Gastrocnemius medialis (tissue), 4 donors: ENCODE measurements around the gene UNK. TPM values are rescaled to one million over a fixed set of nuclear protein-coding genes. Genes with fewer than 3 reads are reported as not detected.

Source experiments
- ATAC-seq, 2 donors: fragments of 150-250 bp; one replicate each; pipeline ENCODE4 v1.9.1; 2016
- DNase-seq, 2 donors: peaks; one replicate each; pipeline ENCODE4 v3.0.0-alpha.2; 2019
- H3K27ac ChIP-seq, 4 donors: fragments of 200-600 bp; sonication (generic); 1 replicate in 1 of 4; 2 replicates in 3 of 4; pipeline ENCODE4 v1.5.1; 2016 to 2018; ENCODE audit warnings: mild to moderate bottlenecking in 2 of 4, moderate library complexity in 1 of 4
- H3K27me3 ChIP-seq, 3 donors: fragments of 200-600 bp; sonication (generic) in 2 of 3; 1 replicate in 1 of 3; 2 replicates in 2 of 3; pipeline versions ENCODE4 v1.5.1 to v1.6.0; 2016 to 2019; ENCODE audit warnings: mild to moderate bottlenecking in 1 of 3, moderate library complexity in 1 of 3
- H3K36me3 ChIP-seq, 2 donors: fragments of 200-600 bp; sonication (generic) in 1 of 2; one replicate each; pipeline ENCODE4 v1.5.1; 2017 to 2018
- H3K4me1 ChIP-seq, 2 donors: fragments of 200-600 bp; sonication (generic) in 1 of 2; one replicate each; pipeline ENCODE4 v1.5.1; 2016 to 2017; ENCODE audit warnings: mild to moderate bottlenecking in 2 of 2
- H3K4me3 ChIP-seq, 4 donors: fragments of 200-600 bp; sonication (generic) in 3 of 4; 1 replicate in 1 of 4; 2 replicates in 3 of 4; pipeline ENCODE4 v1.5.1; 2016 to 2019; ENCODE audit warnings: mild to moderate bottlenecking in 2 of 4
- H3K9me3 ChIP-seq, 3 donors: fragments of 200-600 bp; sonication (generic) in 2 of 3; 1 replicate in 1 of 3; 2 replicates in 2 of 3; pipeline ENCODE4 v1.5.1; 2016 to 2019
- POLR2A ChIP-seq, 2 donors: fragments of 450-650 bp; IDR thresholded peaks; one replicate each; pipeline ENCODE4 v1.6.1; 2017; ENCODE audit warnings: antibody characterized with exemption in 2 of 2, mild to moderate bottlenecking in 2 of 2, moderate library complexity in 2 of 2
- in situ Hi-C, 4 donors: fragments of 200-750 bp; cut with MboI; loops; one replicate each; pipeline versions ENCODE4 v1.15.0 to v1.8.0; 2017; ENCODE audit warnings: low sequenced_read_pairs in 4 of 4
- intact Hi-C: fragments of 100-400 bp; cut with DNase I; formaldehyde crosslinking; loops from one replicate; pipeline ENCODE4 v1.15.1; 2023; ENCODE audit warnings: low total_unique reads
- total RNA-seq, 4 donors: library from RNA; depleted of rRNA; stranded (reverse); fragments of >200 nt; gene quantifications; one replicate each; pipeline versions ENCODE4 v1.1.0 to v1.2.3, GENCODE V29; 2016
- TF ChIP-seq, protein P1 (sequence below), 5 experiments: fragments of 450-650 bp in 3 of 5; fragments of 200-600 bp in 2 of 5; sonication (generic) in 2 of 5; IDR thresholded peaks in 4 of 5; conservative IDR thresholded peaks in 1 of 5; 1 replicate in 4 of 5; 2 replicates in 1 of 5; pipeline ENCODE4 v1.5.1; 2016 to 2019; ENCODE audit warnings: antibody characterized with exemption in 5 of 5, mild to moderate bottlenecking in 3 of 5, moderate library complexity in 3 of 5

UNK gene, protein sequence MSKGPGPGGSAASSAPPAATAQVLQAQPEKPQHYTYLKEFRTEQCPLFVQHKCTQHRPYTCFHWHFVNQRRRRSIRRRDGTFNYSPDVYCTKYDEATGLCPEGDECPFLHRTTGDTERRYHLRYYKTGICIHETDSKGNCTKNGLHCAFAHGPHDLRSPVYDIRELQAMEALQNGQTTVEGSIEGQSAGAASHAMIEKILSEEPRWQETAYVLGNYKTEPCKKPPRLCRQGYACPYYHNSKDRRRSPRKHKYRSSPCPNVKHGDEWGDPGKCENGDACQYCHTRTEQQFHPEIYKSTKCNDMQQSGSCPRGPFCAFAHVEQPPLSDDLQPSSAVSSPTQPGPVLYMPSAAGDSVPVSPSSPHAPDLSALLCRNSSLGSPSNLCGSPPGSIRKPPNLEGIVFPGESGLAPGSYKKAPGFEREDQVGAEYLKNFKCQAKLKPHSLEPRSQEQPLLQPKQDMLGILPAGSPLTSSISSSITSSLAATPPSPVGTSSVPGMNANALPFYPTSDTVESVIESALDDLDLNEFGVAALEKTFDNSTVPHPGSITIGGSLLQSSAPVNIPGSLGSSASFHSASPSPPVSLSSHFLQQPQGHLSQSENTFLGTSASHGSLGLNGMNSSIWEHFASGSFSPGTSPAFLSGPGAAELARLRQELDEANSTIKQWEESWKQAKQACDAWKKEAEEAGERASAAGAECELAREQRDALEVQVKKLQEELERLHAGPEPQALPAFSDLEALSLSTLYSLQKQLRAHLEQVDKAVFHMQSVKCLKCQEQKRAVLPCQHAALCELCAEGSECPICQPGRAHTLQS
- 10 to 100 TPM; 10.4 to 19.2 (median 13.1) TPM for total RNA-seq

DNA sequence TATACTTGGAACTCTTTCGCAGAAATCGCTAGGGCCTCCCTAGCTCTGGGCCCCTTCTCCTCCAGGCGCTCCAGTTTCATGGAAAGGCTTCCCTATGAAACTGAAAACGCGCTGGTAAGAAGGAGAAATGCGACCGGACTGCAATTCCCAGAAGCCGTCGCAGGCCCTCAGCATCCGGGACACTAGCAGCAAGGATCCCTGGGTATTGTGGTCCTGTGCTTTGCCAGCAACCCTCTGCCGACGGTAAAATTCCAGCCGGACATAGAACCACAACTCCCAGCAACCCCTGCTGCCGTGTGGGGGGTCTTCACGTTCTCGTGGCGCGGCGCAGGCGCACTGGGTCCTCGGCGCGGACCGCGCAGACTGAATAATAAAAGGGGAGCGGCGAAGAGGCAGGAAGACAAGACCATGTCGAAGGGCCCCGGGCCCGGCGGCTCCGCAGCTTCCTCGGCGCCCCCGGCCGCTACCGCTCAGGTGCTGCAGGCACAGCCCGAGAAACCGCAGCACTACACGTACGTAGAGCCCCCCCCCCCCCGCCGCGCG is at the start of gene UNK:
UNK (plus strand) TSS at position 334 of the 543 bp plus-strand sequence; CDS start at position 409, 75 bp downstream.
- Histone ChIP-seq H3K4me3 (peak within 1 kb of the TSS; percentile 74 to 87 (median 86)), H3K27ac (peak within 1 kb of the TSS; percentile 98 to 100 (median 100)), H3K27me3 (no peaks in the 10 kb centered on the region), H3K9me3 (no peaks in the 10 kb centered on the region), H3K4me1 (peaks cover 41 to 47% of the 10 kb centered on the region in 2 donors), H3K36me3 (no peaks in the 10 kb centered on the region)
- peak; percentile 82 to 85 for ATAC-seq
- TF ChIP-seq POLR2A (IDR thresholded peaks at IDR 0.05): peak; percentile 56 to 67
- TF ChIP-seq, protein P1, sequence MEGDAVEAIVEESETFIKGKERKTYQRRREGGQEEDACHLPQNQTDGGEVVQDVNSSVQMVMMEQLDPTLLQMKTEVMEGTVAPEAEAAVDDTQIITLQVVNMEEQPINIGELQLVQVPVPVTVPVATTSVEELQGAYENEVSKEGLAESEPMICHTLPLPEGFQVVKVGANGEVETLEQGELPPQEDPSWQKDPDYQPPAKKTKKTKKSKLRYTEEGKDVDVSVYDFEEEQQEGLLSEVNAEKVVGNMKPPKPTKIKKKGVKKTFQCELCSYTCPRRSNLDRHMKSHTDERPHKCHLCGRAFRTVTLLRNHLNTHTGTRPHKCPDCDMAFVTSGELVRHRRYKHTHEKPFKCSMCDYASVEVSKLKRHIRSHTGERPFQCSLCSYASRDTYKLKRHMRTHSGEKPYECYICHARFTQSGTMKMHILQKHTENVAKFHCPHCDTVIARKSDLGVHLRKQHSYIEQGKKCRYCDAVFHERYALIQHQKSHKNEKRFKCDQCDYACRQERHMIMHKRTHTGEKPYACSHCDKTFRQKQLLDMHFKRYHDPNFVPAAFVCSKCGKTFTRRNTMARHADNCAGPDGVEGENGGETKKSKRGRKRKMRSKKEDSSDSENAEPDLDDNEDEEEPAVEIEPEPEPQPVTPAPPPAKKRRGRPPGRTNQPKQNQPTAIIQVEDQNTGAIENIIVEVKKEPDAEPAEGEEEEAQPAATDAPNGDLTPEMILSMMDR (IDR thresholded peaks at IDR 0.05 in 4 of 5, conservative IDR thresholded peaks at IDR 0.05 in 1 of 5): peak in 2 of 5 experiments; percentile 15 to 43
- peak; percentile 98 to 99 for DNase-seq
- intact Hi-C loops: loop anchor here (1.0 to 10.0 kb wide), 7 partner anchors 25 to 940 kb away; partner anchors contain the start of genes ACOX1, JMJD6, METTL23 and TEN1
- in situ Hi-C loops: no loop called here

DNA sequence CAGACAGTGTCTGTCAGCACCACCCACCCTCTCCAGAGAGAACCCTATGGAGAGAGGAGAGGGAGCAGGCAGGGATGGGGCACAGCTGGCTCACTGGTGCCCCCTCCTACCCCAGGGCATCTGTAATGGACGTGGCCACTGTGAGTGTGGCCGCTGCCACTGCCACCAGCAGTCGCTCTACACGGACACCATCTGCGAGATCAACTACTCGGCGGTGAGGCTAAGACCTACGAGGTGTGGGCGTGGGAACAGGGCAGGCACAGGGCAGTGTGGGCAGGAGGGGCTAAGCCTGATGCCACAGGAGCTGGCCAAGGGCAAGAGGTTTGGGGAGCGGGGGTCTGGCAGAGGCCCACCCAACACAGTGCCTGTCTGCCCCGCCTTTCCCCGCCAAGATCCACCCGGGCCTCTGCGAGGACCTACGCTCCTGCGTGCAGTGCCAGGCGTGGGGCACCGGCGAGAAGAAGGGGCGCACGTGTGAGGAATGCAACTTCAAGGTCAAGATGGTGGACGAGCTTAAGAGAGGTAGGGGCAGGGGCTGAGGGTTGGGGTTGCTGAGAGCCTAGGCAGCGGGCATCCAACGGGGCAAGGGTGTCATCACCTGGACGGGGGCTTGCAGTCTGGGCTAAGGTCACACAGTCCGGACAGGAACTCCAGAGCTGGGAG is 48.3 kb upstream of the UNK start:
- TF ChIP-seq POLR2A (IDR thresholded peaks at IDR 0.05): no peak
- TF ChIP-seq, protein P1 (IDR thresholded peaks at IDR 0.05 in 4 of 5, conservative IDR thresholded peaks at IDR 0.05 in 1 of 5): no peak
- Histone ChIP-seq H3K27me3 (no peaks in the 10 kb centered on the region), H3K36me3 (no peaks in the 10 kb centered on the region), H3K9me3 (no peaks in the 10 kb centered on the region), H3K27ac (no peak overlapping the region), H3K4me1 (no peaks in the 10 kb centered on the region), H3K4me3 (no peak overlapping the region)
- intact Hi-C loops (no loop called here), in situ Hi-C loops (no loop called here)
- DNase-seq (no peak), ATAC-seq (no peak)

DNA sequence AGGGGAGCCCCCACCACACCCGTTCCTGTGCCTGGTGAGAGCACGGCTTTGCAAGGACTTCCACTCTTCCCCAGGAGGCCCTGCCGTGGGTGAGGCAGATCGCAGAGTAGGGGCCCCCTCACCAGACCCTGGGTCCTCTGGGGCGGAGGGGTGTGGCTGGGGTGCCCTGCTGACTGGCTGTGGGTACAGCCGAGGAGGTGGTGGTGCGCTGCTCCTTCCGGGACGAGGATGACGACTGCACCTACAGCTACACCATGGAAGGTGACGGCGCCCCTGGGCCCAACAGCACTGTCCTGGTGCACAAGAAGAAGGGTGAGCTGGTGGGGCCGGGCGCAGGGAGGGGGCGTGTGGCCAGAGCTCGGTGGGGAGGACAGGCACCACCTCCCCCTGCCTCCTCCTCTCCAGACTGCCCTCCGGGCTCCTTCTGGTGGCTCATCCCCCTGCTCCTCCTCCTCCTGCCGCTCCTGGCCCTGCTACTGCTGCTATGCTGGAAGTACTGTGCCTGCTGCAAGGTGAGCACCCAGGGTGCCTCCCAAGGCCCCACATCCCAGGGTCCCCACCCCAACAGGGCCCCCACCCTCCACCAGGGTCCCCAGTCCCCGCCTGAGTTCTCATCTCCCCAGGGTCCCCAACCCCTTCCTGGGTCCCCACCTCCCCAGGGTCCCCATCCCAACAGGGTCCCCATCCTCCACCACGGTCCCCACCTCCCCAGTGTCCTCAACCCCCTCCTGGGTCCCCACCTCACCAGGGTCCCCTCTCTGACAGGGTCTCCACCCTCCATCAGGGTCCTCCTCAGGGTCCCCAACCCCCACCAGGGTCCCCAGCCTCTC is 47.3 kb upstream of the UNK start:
- H3K27me3 ChIP-seq: no peaks in the 10 kb centered on the region
- no peak for TF ChIP-seq POLR2A (IDR thresholded peaks at IDR 0.05)
- TF ChIP-seq, protein P1 (IDR thresholded peaks at IDR 0.05 in 4 of 5, conservative IDR thresholded peaks at IDR 0.05 in 1 of 5): no peak
- H3K4me3 ChIP-seq: no peak overlapping the region
- in situ Hi-C loops: no loop called here
- no peaks in the 10 kb centered on the region for H3K9me3 ChIP-seq
- no peak overlapping the region for H3K27ac ChIP-seq
- H3K36me3 ChIP-seq: no peaks in the 10 kb centered on the region
- ATAC-seq (no peak), DNase-seq (no peak)
- H3K4me1 ChIP-seq: no peaks in the 10 kb centered on the region
- intact Hi-C loops: no loop called here
